Measurements from ENCODE around the gene PPP2R5C.

The PPP2R5C gene

DNA sequence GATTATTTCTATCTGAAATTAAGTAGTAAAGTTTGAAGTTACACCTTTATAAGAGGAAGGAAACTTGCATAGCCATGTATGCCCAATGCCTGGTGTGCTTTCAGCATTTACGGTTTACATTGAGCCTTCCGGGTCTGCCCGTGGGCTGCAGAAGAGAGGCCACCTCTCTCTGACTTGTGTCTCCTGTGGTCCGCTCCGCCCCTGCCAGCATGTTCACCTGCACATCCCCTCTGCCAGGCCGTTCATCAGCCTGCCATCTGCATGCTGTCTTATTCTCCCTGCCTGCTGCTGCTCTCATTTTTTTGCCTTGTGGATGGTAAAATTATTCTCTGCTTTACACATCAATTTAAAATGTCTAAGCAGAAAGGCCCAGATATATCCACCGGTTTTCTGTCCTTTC, 161.4 kb downstream of the PPP2R5C start:
- Histone ChIP-seq H3K27ac (no peak overlapping the region), H3K36me3 (replicated peaks) (peaks cover 2% of the 10 kb centered on the region), H3K27me3 (replicated peaks) (no peaks in the 10 kb centered on the region), H3K4me3 (ENCODE audit: low read depth, low read length) (no peak overlapping the region)
- no peak for DNase-seq
- TF ChIP-seq, protein P1, sequence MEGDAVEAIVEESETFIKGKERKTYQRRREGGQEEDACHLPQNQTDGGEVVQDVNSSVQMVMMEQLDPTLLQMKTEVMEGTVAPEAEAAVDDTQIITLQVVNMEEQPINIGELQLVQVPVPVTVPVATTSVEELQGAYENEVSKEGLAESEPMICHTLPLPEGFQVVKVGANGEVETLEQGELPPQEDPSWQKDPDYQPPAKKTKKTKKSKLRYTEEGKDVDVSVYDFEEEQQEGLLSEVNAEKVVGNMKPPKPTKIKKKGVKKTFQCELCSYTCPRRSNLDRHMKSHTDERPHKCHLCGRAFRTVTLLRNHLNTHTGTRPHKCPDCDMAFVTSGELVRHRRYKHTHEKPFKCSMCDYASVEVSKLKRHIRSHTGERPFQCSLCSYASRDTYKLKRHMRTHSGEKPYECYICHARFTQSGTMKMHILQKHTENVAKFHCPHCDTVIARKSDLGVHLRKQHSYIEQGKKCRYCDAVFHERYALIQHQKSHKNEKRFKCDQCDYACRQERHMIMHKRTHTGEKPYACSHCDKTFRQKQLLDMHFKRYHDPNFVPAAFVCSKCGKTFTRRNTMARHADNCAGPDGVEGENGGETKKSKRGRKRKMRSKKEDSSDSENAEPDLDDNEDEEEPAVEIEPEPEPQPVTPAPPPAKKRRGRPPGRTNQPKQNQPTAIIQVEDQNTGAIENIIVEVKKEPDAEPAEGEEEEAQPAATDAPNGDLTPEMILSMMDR (IDR thresholded peaks at IDR 0.05; ENCODE audit: low read depth, low read length, missing control alignments) = no peak
- in situ Hi-C loops (cut with HindIII; ENCODE audit: low pct_ligation_motif_present, low sequenced_read_pairs) = no loop called here

DNA sequence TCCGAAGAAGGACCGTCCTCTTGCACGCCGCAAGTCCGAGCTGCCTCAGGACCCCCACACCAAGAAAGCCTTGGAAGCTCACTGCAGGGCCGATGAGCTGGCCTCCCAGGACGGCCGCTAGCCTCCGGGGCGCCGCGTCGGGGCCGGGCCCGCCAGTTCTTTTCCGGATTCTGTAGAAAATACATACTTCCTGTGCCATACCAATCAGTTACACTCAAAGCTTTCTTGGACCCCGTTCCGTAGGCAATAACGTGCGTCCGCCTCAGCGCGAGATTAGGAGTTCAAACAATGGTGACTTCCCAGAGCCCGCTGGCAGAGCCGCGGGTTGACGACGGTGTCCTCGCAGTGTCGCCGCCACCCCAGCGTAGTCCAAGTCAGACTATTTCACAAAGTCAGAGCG, 163.6 kb downstream of the PPP2R5C start:
- H3K36me3 ChIP-seq (replicated peaks) = peaks cover 2% of the 10 kb centered on the region
- in situ Hi-C loops (cut with HindIII; ENCODE audit: low pct_ligation_motif_present, low sequenced_read_pairs) = no loop called here

DNA sequence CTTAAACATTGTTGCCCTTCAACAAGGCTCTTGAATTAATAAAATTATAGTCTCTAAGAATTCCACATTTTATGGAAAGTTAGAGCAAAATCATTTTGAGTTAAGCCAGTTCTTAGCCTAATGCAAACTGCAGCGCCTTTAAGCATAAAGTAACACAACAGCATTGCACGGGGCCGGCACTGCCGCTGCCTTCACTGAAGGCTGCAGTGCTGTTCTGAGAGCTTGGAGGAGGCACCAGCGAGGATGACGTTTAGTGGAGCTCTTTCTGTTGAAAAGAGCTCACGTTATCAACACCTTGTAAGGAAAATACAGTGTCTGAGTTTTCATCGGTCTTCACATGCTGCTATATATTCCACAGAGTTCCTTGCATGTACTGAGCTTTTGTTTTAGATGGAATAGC, 164.6 kb downstream of the PPP2R5C start:
- H3K36me3 ChIP-seq (replicated peaks) = peaks cover 2% of the 10 kb centered on the region
- no peak overlapping the region for H3K4me3 ChIP-seq (ENCODE audit: low read depth, low read length)
- DNase-seq = no peak
- TF ChIP-seq, protein P1 (IDR thresholded peaks at IDR 0.05; ENCODE audit: low read depth, low read length, missing control alignments) = no peak
- in situ Hi-C loops (cut with HindIII; ENCODE audit: low pct_ligation_motif_present, low sequenced_read_pairs) = no loop called here
- no peaks in the 10 kb centered on the region for H3K27me3 ChIP-seq (replicated peaks)
- no peak overlapping the region for H3K27ac ChIP-seq

More for the DNA sequence above, 163.6 kb downstream of the PPP2R5C start:
- H3K27me3 ChIP-seq (replicated peaks) = no peaks in the 10 kb centered on the region
- TF ChIP-seq, protein P1 (IDR thresholded peaks at IDR 0.05; ENCODE audit: low read depth, low read length, missing control alignments) = no peak
- no peak overlapping the region for H3K27ac ChIP-seq
- DNase-seq = no peak
- H3K4me3 ChIP-seq (ENCODE audit: low read depth, low read length) = no peak overlapping the region

DNA sequence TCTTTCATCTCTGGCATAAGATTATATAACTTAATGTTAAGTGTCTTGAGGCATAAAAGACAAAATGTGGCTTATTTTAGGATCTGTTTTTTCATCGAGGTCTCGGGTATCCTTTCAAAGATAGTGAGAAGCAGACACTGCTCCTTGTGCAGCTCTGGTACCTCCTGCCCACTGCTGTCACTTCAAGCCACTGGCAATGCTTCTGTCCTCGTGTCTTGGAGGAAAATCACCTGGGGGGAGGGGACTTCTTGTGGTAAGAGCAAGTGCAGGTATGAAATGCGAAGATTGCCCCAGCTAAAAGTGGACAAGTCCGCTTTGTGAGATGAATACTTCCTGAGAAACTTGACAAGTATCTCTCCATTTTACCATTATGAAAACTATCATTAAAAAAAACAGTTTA, 165.1 kb downstream of the PPP2R5C start:
- H3K27me3 ChIP-seq (replicated peaks) = no peaks in the 10 kb centered on the region
- in situ Hi-C loops (cut with HindIII; ENCODE audit: low pct_ligation_motif_present, low sequenced_read_pairs) = no loop called here
- H3K4me3 ChIP-seq (ENCODE audit: low read depth, low read length) = no peak overlapping the region
- no peak for DNase-seq
- H3K27ac ChIP-seq = no peak overlapping the region
- TF ChIP-seq, protein P1 (IDR thresholded peaks at IDR 0.05; ENCODE audit: low read depth, low read length, missing control alignments) = no peak
- H3K36me3 ChIP-seq (replicated peaks) = peaks cover 2% of the 10 kb centered on the region

DNA sequence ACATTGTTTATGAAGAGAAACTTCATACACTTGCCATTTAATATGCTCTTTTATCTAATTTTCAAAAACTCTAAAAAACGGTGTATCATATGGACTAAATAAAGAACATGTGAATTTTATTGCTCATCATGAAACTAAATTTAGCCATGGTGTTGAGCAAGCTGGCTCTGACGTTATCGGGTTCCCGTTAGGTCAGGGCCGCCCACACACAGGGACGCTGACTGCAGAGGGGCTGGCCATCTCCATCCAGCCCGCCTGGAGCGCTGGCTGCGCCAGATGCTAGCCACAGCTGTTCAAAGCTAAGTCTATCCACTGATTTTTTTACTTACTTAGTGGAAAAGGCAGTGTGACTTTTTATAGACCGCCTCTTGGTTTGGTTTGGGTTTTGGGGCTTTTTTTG, 166.3 kb downstream of the PPP2R5C start:
- H3K36me3 ChIP-seq (replicated peaks) = peaks cover 2% of the 10 kb centered on the region
- in situ Hi-C loops (cut with HindIII; ENCODE audit: low pct_ligation_motif_present, low sequenced_read_pairs) = no loop called here
- TF ChIP-seq, protein P1 (IDR thresholded peaks at IDR 0.05; ENCODE audit: low read depth, low read length, missing control alignments) = no peak
- DNase-seq = peak; percentile 96
- no peaks in the 10 kb centered on the region for H3K27me3 ChIP-seq (replicated peaks)
- peak overlapping the region; percentile 14 for H3K27ac ChIP-seq
- no peak overlapping the region for H3K4me3 ChIP-seq (ENCODE audit: low read depth, low read length)

DNA sequence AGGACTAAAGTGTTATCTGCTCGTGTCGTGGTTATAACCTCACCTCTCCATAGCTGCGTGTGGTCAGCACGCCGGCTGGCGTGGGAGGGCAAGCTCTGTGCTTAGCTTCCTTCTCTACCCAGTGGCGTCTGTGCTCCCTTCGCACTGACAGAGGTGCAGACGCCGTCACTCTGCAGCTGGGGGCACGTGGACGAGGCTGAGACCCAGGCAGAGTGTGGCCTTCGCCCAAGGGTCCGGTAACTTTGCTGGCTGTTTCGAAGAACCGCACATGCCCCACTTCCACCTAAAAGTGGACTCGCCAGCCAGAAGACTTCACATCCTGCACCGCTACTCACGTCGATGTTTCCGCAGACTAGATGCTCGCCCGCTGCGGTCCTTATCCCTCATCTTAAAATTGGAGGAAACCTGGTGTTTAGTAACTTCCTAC, 166.9 kb downstream of the PPP2R5C start:
- in situ Hi-C loops (cut with HindIII; ENCODE audit: low pct_ligation_motif_present, low sequenced_read_pairs) = no loop called here
- H3K27me3 ChIP-seq (replicated peaks) = no peaks in the 10 kb centered on the region
- TF ChIP-seq, protein P1 (IDR thresholded peaks at IDR 0.05; ENCODE audit: low read depth, low read length, missing control alignments) = no peak
- H3K4me3 ChIP-seq (ENCODE audit: low read depth, low read length) = no peak overlapping the region
- DNase-seq = no peak
- H3K27ac ChIP-seq = no peak overlapping the region
- peaks cover 2% of the 10 kb centered on the region for H3K36me3 ChIP-seq (replicated peaks)
